ENCODE measurements around the gene CASP3.

DNA sequence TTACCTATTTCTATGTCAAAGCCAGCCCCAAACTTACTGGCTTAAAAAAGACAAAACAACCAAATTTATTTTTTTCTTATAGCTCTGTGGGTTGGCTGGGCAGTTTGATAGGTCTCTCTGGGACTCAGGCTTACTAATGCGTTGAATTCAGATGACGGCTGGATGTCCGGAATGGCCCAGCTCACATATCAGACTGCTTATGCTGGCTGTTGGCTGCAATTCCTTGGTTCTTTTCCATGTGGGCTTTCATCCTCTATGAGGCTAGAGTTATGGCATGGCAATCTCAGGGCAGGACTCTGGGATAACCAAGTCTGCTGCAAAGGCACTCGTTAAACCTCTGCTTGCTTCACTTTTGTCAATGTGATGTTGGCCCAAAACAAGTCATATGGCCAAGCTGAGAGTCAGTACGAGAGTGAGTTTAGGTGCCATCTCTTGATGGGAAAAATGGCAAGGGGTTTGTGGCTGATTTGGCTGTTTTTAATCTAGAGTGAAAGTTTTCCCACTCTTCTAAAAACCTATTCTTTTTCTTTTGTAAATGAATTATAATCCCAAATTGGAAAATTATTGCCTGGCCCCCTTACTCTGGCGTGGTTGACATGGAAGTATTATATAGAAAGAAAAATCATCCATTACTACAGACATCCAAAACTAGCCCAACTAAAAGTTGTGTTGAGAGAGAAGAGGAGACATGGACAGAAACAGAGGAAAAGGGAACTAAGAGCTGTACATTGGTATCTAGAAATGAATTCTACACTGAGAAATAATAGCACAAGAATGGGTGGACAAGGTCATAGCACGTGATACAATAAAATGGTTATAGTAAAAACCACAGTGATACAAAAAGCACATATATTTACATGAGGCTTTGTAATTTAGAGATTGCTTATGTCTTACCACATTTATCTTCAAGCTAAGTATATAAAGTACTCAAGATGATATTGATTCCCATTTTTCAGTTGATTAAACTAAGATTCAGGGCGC, 6.9 kb upstream of the CASP3 start:
- TF ChIP-seq, protein P1, sequence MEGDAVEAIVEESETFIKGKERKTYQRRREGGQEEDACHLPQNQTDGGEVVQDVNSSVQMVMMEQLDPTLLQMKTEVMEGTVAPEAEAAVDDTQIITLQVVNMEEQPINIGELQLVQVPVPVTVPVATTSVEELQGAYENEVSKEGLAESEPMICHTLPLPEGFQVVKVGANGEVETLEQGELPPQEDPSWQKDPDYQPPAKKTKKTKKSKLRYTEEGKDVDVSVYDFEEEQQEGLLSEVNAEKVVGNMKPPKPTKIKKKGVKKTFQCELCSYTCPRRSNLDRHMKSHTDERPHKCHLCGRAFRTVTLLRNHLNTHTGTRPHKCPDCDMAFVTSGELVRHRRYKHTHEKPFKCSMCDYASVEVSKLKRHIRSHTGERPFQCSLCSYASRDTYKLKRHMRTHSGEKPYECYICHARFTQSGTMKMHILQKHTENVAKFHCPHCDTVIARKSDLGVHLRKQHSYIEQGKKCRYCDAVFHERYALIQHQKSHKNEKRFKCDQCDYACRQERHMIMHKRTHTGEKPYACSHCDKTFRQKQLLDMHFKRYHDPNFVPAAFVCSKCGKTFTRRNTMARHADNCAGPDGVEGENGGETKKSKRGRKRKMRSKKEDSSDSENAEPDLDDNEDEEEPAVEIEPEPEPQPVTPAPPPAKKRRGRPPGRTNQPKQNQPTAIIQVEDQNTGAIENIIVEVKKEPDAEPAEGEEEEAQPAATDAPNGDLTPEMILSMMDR (conservative IDR thresholded peaks at IDR 0.05; ENCODE audit: low read depth, low read length) = no peak
- no peak for TF ChIP-seq EZH2 (IDR thresholded peaks at IDR 0.05; ENCODE audit: low read length, unreplicated experiment)
- TF ChIP-seq EZH2phosphoT487 (IDR thresholded peaks at IDR 0.05; ENCODE audit: borderline replicate concordance, low read length) = no peak
